ENCODE measurements around the gene ADCYAP1R1. TPM values are rescaled to one million over a fixed set of nuclear protein-coding genes. Genes with fewer than 3 reads are reported as not detected.
"Not testable (repeated sequence)": the region's sequence is repeated elsewhere in the genome, so short reads cannot be mapped to it uniquely, and the experiment has no call there.

Gene ADCYAP1R1
- total RNA-seq, 4 donors from 2014 or later, result under 0.01 to 2.7 (median 1.0) TPM

DNA sequence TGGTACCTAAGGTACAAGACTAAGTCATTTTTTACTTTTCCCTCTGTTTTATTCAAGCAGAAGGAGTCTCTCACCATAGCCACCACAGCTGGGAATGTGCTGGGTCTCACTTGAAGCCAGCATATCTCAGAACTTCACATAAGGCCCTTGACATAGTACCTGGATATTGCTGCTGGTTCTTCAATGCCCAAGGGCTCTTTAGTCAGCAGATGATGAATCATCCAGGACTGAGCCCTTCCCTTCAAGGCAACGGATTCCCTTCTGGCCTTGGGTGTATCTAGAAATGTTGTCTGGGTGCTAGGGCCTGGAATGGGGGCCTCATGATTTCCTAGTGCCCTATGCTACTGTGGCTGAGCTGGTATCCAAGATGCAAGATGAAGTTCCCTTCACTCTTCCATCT, 93.9 kb downstream of the ADCYAP1R1 start:
- Histone ChIP-seq H3K27me3 (no peaks in the 10 kb centered on the region), H3K27ac (no peak overlapping the region), H3K4me1 (no peaks in the 10 kb centered on the region), H3K9me3 (peaks cover 0 to 12% (median 0%) of the 10 kb centered on the region in 4 donors), H3K36me3 (no peaks in the 10 kb centered on the region), H3K4me3 (no peak overlapping the region)
- TF ChIP-seq POLR2A (IDR thresholded peaks at IDR 0.05) (no peak), EP300 (IDR thresholded peaks at IDR 0.05) (no peak)
- TF ChIP-seq, protein P1, sequence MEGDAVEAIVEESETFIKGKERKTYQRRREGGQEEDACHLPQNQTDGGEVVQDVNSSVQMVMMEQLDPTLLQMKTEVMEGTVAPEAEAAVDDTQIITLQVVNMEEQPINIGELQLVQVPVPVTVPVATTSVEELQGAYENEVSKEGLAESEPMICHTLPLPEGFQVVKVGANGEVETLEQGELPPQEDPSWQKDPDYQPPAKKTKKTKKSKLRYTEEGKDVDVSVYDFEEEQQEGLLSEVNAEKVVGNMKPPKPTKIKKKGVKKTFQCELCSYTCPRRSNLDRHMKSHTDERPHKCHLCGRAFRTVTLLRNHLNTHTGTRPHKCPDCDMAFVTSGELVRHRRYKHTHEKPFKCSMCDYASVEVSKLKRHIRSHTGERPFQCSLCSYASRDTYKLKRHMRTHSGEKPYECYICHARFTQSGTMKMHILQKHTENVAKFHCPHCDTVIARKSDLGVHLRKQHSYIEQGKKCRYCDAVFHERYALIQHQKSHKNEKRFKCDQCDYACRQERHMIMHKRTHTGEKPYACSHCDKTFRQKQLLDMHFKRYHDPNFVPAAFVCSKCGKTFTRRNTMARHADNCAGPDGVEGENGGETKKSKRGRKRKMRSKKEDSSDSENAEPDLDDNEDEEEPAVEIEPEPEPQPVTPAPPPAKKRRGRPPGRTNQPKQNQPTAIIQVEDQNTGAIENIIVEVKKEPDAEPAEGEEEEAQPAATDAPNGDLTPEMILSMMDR (IDR thresholded peaks at IDR 0.05), result no peak
- WGBS, 2 donors, result 60 to 81% methylated on average over 1 of the region's 1 CpG
- DNase-seq (ENCODE audit: low spot score in 2 of 2), result no peak

DNA sequence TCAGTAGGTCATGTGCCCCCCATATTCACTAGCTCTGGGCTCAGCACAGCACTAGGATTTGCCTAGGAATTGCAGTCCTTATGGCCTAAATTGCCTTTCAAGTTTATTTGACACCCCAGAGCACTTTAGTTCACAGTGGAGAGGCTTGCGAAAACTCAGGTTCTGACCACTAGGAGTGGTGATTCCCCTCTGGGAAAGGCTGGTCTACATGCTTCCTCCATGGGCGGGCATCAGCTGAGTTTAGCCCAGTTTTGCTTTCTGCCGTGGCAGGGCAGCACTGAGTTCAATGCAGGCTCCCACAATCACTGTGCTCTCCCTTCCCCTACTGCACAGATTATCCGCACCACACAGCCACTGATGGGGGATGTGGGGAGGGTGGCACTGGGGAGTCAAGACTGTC, 94.4 kb downstream of the ADCYAP1R1 start:
- no peak for DNase-seq (ENCODE audit: low spot score in 2 of 2)
- Histone ChIP-seq H3K4me3 (no peak overlapping the region), H3K27ac (no peak overlapping the region), H3K27me3 (no peaks in the 10 kb centered on the region), H3K36me3 (no peaks in the 10 kb centered on the region), H3K4me1 (no peaks in the 10 kb centered on the region), H3K9me3 (peaks cover 0 to 12% (median 0%) of the 10 kb centered on the region in 4 donors)
- 87 to 91% methylated on average over 4 of the region's 4 CpGs for WGBS, 2 donors
- TF ChIP-seq POLR2A (IDR thresholded peaks at IDR 0.05) (no peak), EP300 (IDR thresholded peaks at IDR 0.05) (no peak)
- TF ChIP-seq, protein P1 (IDR thresholded peaks at IDR 0.05), result no peak

DNA sequence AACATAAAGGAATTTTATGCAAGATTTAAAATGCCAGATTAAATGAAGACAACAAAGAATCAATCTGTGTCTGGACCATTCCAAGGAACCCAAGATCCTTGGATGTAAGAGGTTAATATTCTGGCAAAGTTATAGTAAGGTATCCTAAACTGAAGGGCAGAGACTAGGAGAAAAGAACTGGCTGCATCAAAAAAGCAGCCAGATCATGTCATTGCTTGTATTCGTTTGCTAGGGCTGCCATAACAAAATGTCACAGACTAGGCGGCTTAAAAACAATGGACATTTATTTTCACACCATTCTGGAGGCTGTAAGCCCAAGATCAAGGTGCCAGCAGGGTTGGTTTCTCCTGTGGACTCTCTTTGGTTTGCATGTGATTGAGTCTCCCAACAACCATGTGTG, 99.7 kb downstream of the ADCYAP1R1 start:
- Histone ChIP-seq H3K9me3 (peaks cover 0 to 20% (median 0%) of the 10 kb centered on the region in 4 donors), H3K4me3 (no peak overlapping the region), H3K27me3 (no peaks in the 10 kb centered on the region), H3K36me3 (no peaks in the 10 kb centered on the region), H3K27ac (no peak overlapping the region), H3K4me1 (no peaks in the 10 kb centered on the region)
- no peak for TF ChIP-seq EP300 (IDR thresholded peaks at IDR 0.05)
- TF ChIP-seq, protein P1 (IDR thresholded peaks at IDR 0.05), result no peak
- no peak for TF ChIP-seq POLR2A (IDR thresholded peaks at IDR 0.05)
- DNase-seq (ENCODE audit: low spot score in 2 of 2), result no peak
- WGBS, 2 donors, result 80 to 81% methylated on average over 2 of the region's 2 CpGs

GRCh38 chr7:31153318-31153717, 101.2 kb downstream of the ADCYAP1R1 start:
- H3K36me3 ChIP-seq; H3K27me3 ChIP-seq; H3K4me3 ChIP-seq; H3K4me1 ChIP-seq; DNase-seq (ENCODE audit: low spot score in 2 of 2); H3K27ac ChIP-seq: not testable (repeated sequence)
- peaks cover 0 to 20% (median 0%) of the 10 kb centered on the region in 4 donors for H3K9me3 ChIP-seq
- 93 to 98% methylated on average over 6 to 20 of the region's 20 CpGs for WGBS, 2 donors

- no peaks in the 10 kb centered on the region for H3K36me3 ChIP-seq
- TF ChIP-seq EP300 (IDR thresholded peaks at IDR 0.05), result no peak
- TF ChIP-seq POLR2A (IDR thresholded peaks at IDR 0.05), result no peak
- TF ChIP-seq, protein P1 (IDR thresholded peaks at IDR 0.05), result no peak
- no peak overlapping the region for H3K27ac ChIP-seq
- DNase-seq (ENCODE audit: low spot score in 2 of 2), result no peak
- H3K4me1 ChIP-seq, result no peaks in the 10 kb centered on the region
- peaks cover 0 to 4% (median 0%) of the 10 kb centered on the region in 4 donors for H3K9me3 ChIP-seq
- WGBS, 2 donors, result 71 to 77% methylated on average over 5 of the region's 5 CpGs
- no peaks in the 10 kb centered on the region for H3K27me3 ChIP-seq
- no peak overlapping the region for H3K4me3 ChIP-seq
These were observed 108.8 kb downstream of the ADCYAP1R1 start for GRCh38 chr7:31160941-31161340.

Small RNA genes within 50 kb of the gene (small RNA-seq; reads per million reads assigned to genes)
- not detected for gene AC006466.1

Other genes with a start within 250 kb of the ADCYAP1R1 start
- 100 to 1,000 TPM; 352 to 818 (median 624) TPM for gene AQP1, start 140.5 kb upstream of the ADCYAP1R1 start, total RNA-seq
- gene GHRHR, start 88.4 kb upstream of the ADCYAP1R1 start, total RNA-seq, result not detected

All from tibial nerve (tissue), 4 donors.